ENCODE results near the gene SLC12A3. TPM values are rescaled to one million over a fixed set of nuclear protein-coding genes. Genes with fewer than 3 reads are reported as not detected.

SLC12A3 gene
- total and polyA plus RNA-seq, 2 of the 8 experiments (the other 6 are each of a cell fraction or from before 2014, with no cell fraction given), result not detected

GRCh38 chr16:56861756-56862155 is 3.3 kb upstream of the SLC12A3 start:
- Histone ChIP-seq H3K4me2 (ENCODE audit: insufficient read depth in 1 of 2, low read depth in 2 of 2, low read length in 2 of 2) (no peak overlapping the region), H3K23me2 (ENCODE audit: low read depth, low read length) (no peaks in the 10 kb centered on the region; the same call in 1 of the 2 replicates), H3K79me2 (ENCODE audit: control insufficient read depth in 1 of 2, insufficient read depth in 2 of 2, low read length in 2 of 2) (no peaks in the 10 kb centered on the region), H3K9me3 (ENCODE audit: insufficient read depth in 2 of 2, low read depth in 1 of 2, low read length in 1 of 2) (no peaks in the 10 kb centered on the region), H3K9ac (replicated peaks in 1 of 4; ENCODE audit: extremely low read depth in 1 of 4, low read depth in 3 of 4, low read length in 3 of 4) (no peak overlapping the region; a peak in 1 of 7 replicates), H3K36me3 (ENCODE audit: control insufficient read depth in 2 of 4, insufficient read depth in 4 of 4, low read length in 3 of 4) (no peaks in the 10 kb centered on the region), H2BK120ac (replicated peaks; ENCODE audit: low read depth, low read length) (no peak overlapping the region), H3K4me1 (replicated peaks in 1 of 4; ENCODE audit: control insufficient read depth in 3 of 4, insufficient read depth in 4 of 4, low read length in 3 of 4) (peaks cover 0 to 3% (median 0%) of the 10 kb centered on the region in 4 experiments; a peak in 2 of 7 replicates), H3K23ac (ENCODE audit: insufficient read length) (no peak overlapping the region), H2BK5ac (ENCODE audit: low read depth, low read length) (no peak overlapping the region), H3K18ac (ENCODE audit: extremely low read depth, low read length) (no peak overlapping the region), H2AFZ (ENCODE audit: low read length) (0 out of 2 replicates have a peak overlapping the region, but pooled peaks have one; percentile 6), H3K27ac (ENCODE audit: low read depth, low read length) (no peak overlapping the region), H3K4ac (replicated peaks; ENCODE audit: insufficient read length, low read depth, low read length) (no peak overlapping the region), H4K91ac (replicated peaks; ENCODE audit: insufficient read length, low read length) (no peak overlapping the region), H3K4me3 (ENCODE audit: extremely low read depth in 1 of 4, insufficient read depth in 2 of 4, low read depth in 3 of 4, low read length in 4 of 4) (no peak overlapping the region), H4K5ac (ENCODE audit: insufficient read length, low read depth, low read length) (no peak overlapping the region), H4K8ac (ENCODE audit: extremely low read depth, insufficient read depth, low read length) (no peak overlapping the region), H3K79me1 (ENCODE audit: low read depth, low read length) (no peaks in the 10 kb centered on the region), H3K56ac (replicated peaks; ENCODE audit: insufficient read length, low read depth, low read length) (no peak overlapping the region), H2AK5ac (ENCODE audit: low read depth, low read length) (no peak overlapping the region), H3K27me3 (replicated peaks in 1 of 4; ENCODE audit: control insufficient read depth in 3 of 4, extremely low read depth in 1 of 4, insufficient read depth in 3 of 4, low read length in 3 of 4) (no peaks in the 10 kb centered on the region), H2BK20ac (ENCODE audit: low read length) (no peak overlapping the region), H3K14ac (ENCODE audit: insufficient read length) (no peak overlapping the region), H4K20me1 (replicated peaks in 1 of 2; ENCODE audit: control insufficient read depth in 1 of 2, insufficient read depth in 2 of 2, low read length in 2 of 2) (no peaks in the 10 kb centered on the region), H2BK12ac (ENCODE audit: low read depth, low read length) (no peak overlapping the region), H2BK15ac (ENCODE audit: low read length) (no peak overlapping the region)
- CTCF ChIA-PET (ENCODE audit: partially characterized antibody), result interaction anchor here (1.1 to 6.3 kb wide), 4 partner anchors 8 to 292 kb away, joined by 3 to 102 read pairs (median 18); no protein-coding TSS in a partner anchor
- FAIRE-seq (no peak), DNase-seq (ENCODE audit: low read depth in 1 of 2, low spot score in 2 of 2) (no peak)
- WGBS, 2 experiments (ENCODE audit: extremely low coverage in 1 of 2, insufficient coverage in 1 of 2, insufficient read length in 1 of 2, insufficient replicate concordance in 2 of 2, low coverage in 1 of 2, low lambda C conversion rate in 2 of 2, missing lambda C conversion rate in 1 of 2), result 85% methylated on average over 8 of the region's 8 CpGs; no CpG with 5 or more reads in 1 of the 2 experiments
- TF ChIP-seq TAF1 (IDR thresholded peaks at IDR 0.05; ENCODE audit: low read depth, low read length) (no peak), SIRT6 (IDR thresholded peaks at IDR 0.05; ENCODE audit: low read length) (no peak), POLR2A (IDR thresholded peaks at IDR 0.05; ENCODE audit: control extremely low read depth in 1 of 2, low read depth in 2 of 2, low read length in 2 of 2) (no peak)
- POLR2A ChIA-PET (ENCODE audit: partially characterized antibody), result interaction anchor here (0.6 to 0.7 kb wide), 2 partner anchors 9 to 69 kb away, joined by 4 read pairs; no protein-coding TSS in a partner anchor

All from H1 (cell line).